ENCODE data around the gene CYB5R3.

The CYB5R3 gene

GRCh38 chr22:42637555-42637954 is 11.6 kb downstream of the CYB5R3 start:
- Histone ChIP-seq H3K4me3 (replicated peaks; ENCODE audit: insufficient read depth, low read length) (no peak overlapping the region), H3K27me3 (ENCODE audit: insufficient read depth, poor library complexity, severe bottlenecking) (no peaks in the 10 kb centered on the region), H3K27ac (replicated peaks) (no peak overlapping the region)
- DNase-seq (ENCODE audit: low read depth in 1 of 2, low spot score in 1 of 2) = no peak
- TF ChIP-seq SPI1 (IDR thresholded peaks at IDR 0.05; ENCODE audit: borderline replicate concordance, low read depth) (no peak), POLR2AphosphoS5 (IDR thresholded peaks at IDR 0.05; ENCODE audit: low read depth) (no peak)

- Histone ChIP-seq H3K4me3 (replicated peaks; ENCODE audit: insufficient read depth, low read length) (no peak overlapping the region), H3K27ac (replicated peaks) (no peak overlapping the region), H3K27me3 (ENCODE audit: insufficient read depth, poor library complexity, severe bottlenecking) (no peaks in the 10 kb centered on the region)
- TF ChIP-seq REST (IDR thresholded peaks at IDR 0.05; ENCODE audit: insufficient replicate concordance, low read depth) = no peak
- TF ChIP-seq CTCF (IDR thresholded peaks at IDR 0.05; ENCODE audit: insufficient read depth, low read length) = no peak
- no peak for TF ChIP-seq GABPA (IDR thresholded peaks at IDR 0.05; ENCODE audit: low read depth)
- no peak for TF ChIP-seq POLR2AphosphoS5 (IDR thresholded peaks at IDR 0.05; ENCODE audit: low read depth)
- no peak for TF ChIP-seq SPI1 (IDR thresholded peaks at IDR 0.05; ENCODE audit: borderline replicate concordance, low read depth)
- DNase-seq (ENCODE audit: low read depth in 1 of 2, low spot score in 1 of 2) = no peak
Measured at GRCh38 chr22:42636506-42636905, 12.7 kb downstream of the CYB5R3 start.

GRCh38 chr22:42635531-42635930 is 13.7 kb downstream of the CYB5R3 start:
- no peak for DNase-seq (ENCODE audit: low read depth in 1 of 2, low spot score in 1 of 2)
- no peak overlapping the region for H3K27ac ChIP-seq (replicated peaks)
- no peaks in the 10 kb centered on the region for H3K27me3 ChIP-seq (ENCODE audit: insufficient read depth, poor library complexity, severe bottlenecking)
- no peak for TF ChIP-seq CTCF (IDR thresholded peaks at IDR 0.05; ENCODE audit: insufficient read depth, low read length)
- TF ChIP-seq REST (IDR thresholded peaks at IDR 0.05; ENCODE audit: insufficient replicate concordance, low read depth) = no peak
- TF ChIP-seq GABPA (IDR thresholded peaks at IDR 0.05; ENCODE audit: low read depth) = no peak
- no peak for TF ChIP-seq SPI1 (IDR thresholded peaks at IDR 0.05; ENCODE audit: borderline replicate concordance, low read depth)
- no peak for TF ChIP-seq POLR2AphosphoS5 (IDR thresholded peaks at IDR 0.05; ENCODE audit: low read depth)
- H3K4me3 ChIP-seq (replicated peaks; ENCODE audit: insufficient read depth, low read length) = no peak overlapping the region

- no peak for TF ChIP-seq CTCF (IDR thresholded peaks at IDR 0.05; ENCODE audit: insufficient read depth, low read length)
- no peak for TF ChIP-seq SPI1 (IDR thresholded peaks at IDR 0.05; ENCODE audit: borderline replicate concordance, low read depth)
- TF ChIP-seq GABPA (IDR thresholded peaks at IDR 0.05; ENCODE audit: low read depth) = no peak
- no peak for TF ChIP-seq REST (IDR thresholded peaks at IDR 0.05; ENCODE audit: insufficient replicate concordance, low read depth)
- TF ChIP-seq POLR2AphosphoS5 (IDR thresholded peaks at IDR 0.05; ENCODE audit: low read depth) = no peak
- Histone ChIP-seq H3K27ac (replicated peaks) (no peak overlapping the region), H3K27me3 (ENCODE audit: insufficient read depth, poor library complexity, severe bottlenecking) (no peaks in the 10 kb centered on the region), H3K4me3 (replicated peaks; ENCODE audit: insufficient read depth, low read length) (no peak overlapping the region)
- DNase-seq (ENCODE audit: low read depth in 1 of 2, low spot score in 1 of 2) = no peak
Measured at GRCh38 chr22:42633013-42633412, 16.2 kb downstream of the CYB5R3 start.
